Naive thymus-derived CD8-positive, alpha-beta T cell (primary cell): ENCODE data around the gene SERPINA3. TPM values are rescaled to one million over a fixed set of nuclear protein-coding genes. Genes with fewer than 3 reads are reported as not detected.

Experiments used
- ATAC-seq, 2 donors: fragments of 150-1000 bp; cut with Tn5 transposase in 1 of 2; sonication (Bioruptor Pico), chemical (Tn5 transposase) in 1 of 2; 1 replicate in 1 of 2; 2 replicates in 1 of 2; pipeline ENCODE4 v1.10.0; 2021; ENCODE audit warnings: mild to moderate bottlenecking in 2 of 2, moderate library complexity in 2 of 2
- POLR2A ChIA-PET: fragments of 350-600 bp; sonication (Branson Sonifier 250); formaldehyde crosslinking; loops from one replicate; lab custom pipeline; 2021; ENCODE audit warnings: antibody characterized with exemption; lab: Charles Lee
- DNase-seq, 10 donors: peaks; one replicate each; pipeline versions ENCODE4 v3.0.0 to v3.0.0-alpha.2; 2020 to 2022
- H3K27ac Mint-ChIP-seq, 10 donors: one replicate each; pipeline ENCODE4 v1.8.0; 2020 to 2022; ENCODE audit warnings: mild to moderate bottlenecking in 10 of 10, mixed read lengths in 10 of 10, moderate library complexity in 4 of 10, inconsistent platforms in 1 of 10
- H3K27me3 Mint-ChIP-seq, 5 donors: one replicate each; pipeline ENCODE4 v1.8.0; 2021 to 2022; ENCODE audit warnings: mixed read lengths in 5 of 5
- H3K36me3 Mint-ChIP-seq, 3 donors: one replicate each; pipeline ENCODE4 v1.8.0; 2020 to 2022; ENCODE audit warnings: mixed read lengths in 3 of 3, mild to moderate bottlenecking in 2 of 3, inconsistent platforms in 1 of 3
- H3K4me1 Mint-ChIP-seq, 4 donors: one replicate each; pipeline ENCODE4 v1.8.0; 2021 to 2022; ENCODE audit warnings: mixed read lengths in 4 of 4
- H3K4me3 Mint-ChIP-seq, 10 donors: one replicate each; pipeline ENCODE4 v1.8.0; 2020 to 2022; ENCODE audit warnings: mild to moderate bottlenecking in 10 of 10, mixed read lengths in 10 of 10, moderate library complexity in 6 of 10, inconsistent platforms in 1 of 10
- H3K9me3 Mint-ChIP-seq, 9 donors: one replicate each; pipeline ENCODE4 v1.8.0; 2020 to 2022; ENCODE audit warnings: mixed read lengths in 9 of 9, mild to moderate bottlenecking in 3 of 9, inconsistent platforms in 1 of 9, moderate library complexity in 1 of 9
- polyA plus RNA-seq, 3 donors: library from polyadenylated mRNA; unstranded; fragments of 300-500 nt; fragmentation: Illumina TruSeq; gene quantifications; one replicate each; pipeline ENCODE4 v1.2.3, GENCODE V29; 2021
- total RNA-seq, 8 experiments: library from RNA in 2 of 8; stranded (reverse) in 2 of 8; gene quantifications; one replicate each; pipeline ENCODE4 v1.2.3 and lab custom pipeline; 2021 to 2026

SERPINA3 gene
- total and polyA plus RNA-seq, 5 experiments from 2014 or later, result not detected

GRCh38 chr14:94659901-94660300, 47.7 kb downstream of the SERPINA3 start:
- no peak overlapping the region for H3K27ac Mint-ChIP-seq
- POLR2A ChIA-PET, result no interaction called here
- no peaks in the 10 kb centered on the region for H3K36me3 Mint-ChIP-seq
- peaks cover 0 to 4% (median 1%) of the 10 kb centered on the region in 4 donors for H3K4me1 Mint-ChIP-seq
- no peak overlapping the region for H3K4me3 Mint-ChIP-seq
- H3K9me3 Mint-ChIP-seq, result peaks cover 0 to 10% (median 0%) of the 10 kb centered on the region in 9 donors
- DNase-seq (no peak), ATAC-seq (no peak)
- peaks cover 10 to 45% (median 18%) of the 10 kb centered on the region in 5 donors for H3K27me3 Mint-ChIP-seq

- Mint-ChIP-seq H3K36me3 (no peaks in the 10 kb centered on the region), H3K27ac (no peak overlapping the region), H3K9me3 (peaks cover 0 to 10% (median 0%) of the 10 kb centered on the region in 9 donors), H3K4me1 (peaks cover 0 to 4% (median 1%) of the 10 kb centered on the region in 4 donors), H3K4me3 (no peak overlapping the region), H3K27me3 (peaks cover 10 to 46% (median 18%) of the 10 kb centered on the region in 5 donors)
- ATAC-seq, result no peak
- DNase-seq, result no peak
- POLR2A ChIA-PET, result no interaction called here
These were observed 48.2 kb downstream of the SERPINA3 start for GRCh38 chr14:94660306-94660946.

GRCh38 chr14:94663538-94663937, 51.3 kb downstream of the SERPINA3 start:
- Mint-ChIP-seq H3K36me3 (no peaks in the 10 kb centered on the region), H3K27me3 (peaks cover 12 to 46% (median 22%) of the 10 kb centered on the region in 5 donors), H3K27ac (no peak overlapping the region), H3K9me3 (peaks cover 0 to 10% (median 0%) of the 10 kb centered on the region in 9 donors), H3K4me3 (no peak overlapping the region), H3K4me1 (peaks cover 0 to 4% (median 1%) of the 10 kb centered on the region in 4 donors)
- ATAC-seq (no peak), DNase-seq (no peak)
- POLR2A ChIA-PET, result no interaction called here

DNA sequence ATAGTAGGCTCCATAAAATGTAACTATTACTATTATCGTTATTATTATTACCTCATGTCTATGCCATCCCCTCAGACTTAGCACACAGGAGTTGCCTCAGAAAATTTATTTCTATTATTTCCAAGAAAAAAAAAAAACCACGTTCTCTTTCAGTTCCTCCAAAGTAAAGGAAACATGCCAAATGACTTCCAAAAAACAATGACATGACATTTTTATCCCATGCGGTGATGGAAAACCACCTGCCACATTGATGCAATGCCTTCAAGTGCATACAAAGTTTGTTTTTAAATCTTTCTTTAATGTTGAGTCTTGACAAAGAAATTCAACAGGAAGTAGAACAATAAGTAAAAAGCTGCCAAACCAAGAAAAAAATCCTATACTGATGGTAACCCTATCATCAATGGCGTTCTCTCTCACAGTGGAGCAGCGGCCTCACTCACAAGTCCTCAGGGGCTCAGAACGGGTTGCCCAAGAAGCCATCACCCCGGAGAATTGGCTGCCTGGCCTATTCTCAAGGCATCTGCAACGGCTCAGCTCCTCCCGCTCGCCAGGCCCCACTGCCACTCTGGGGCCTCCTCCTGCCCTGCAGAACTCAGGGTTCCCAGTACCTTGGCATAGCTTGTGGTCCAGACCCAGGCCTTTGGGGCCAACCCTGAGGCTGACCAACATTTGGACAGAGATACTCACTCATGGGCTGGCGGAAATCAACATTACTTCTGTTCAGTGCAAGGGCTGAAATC, 51.9 kb downstream of the SERPINA3 start:
- ATAC-seq, result no peak
- POLR2A ChIA-PET, result no interaction called here
- H3K27ac Mint-ChIP-seq, result no peak overlapping the region
- H3K27me3 Mint-ChIP-seq, result peaks cover 12 to 46% (median 19%) of the 10 kb centered on the region in 5 donors
- no peaks in the 10 kb centered on the region for H3K36me3 Mint-ChIP-seq
- no peak for DNase-seq
- H3K9me3 Mint-ChIP-seq, result peaks cover 0 to 10% (median 0%) of the 10 kb centered on the region in 9 donors
- H3K4me1 Mint-ChIP-seq, result peaks cover 0 to 4% (median 1%) of the 10 kb centered on the region in 4 donors
- H3K4me3 Mint-ChIP-seq, result no peak overlapping the region

DNA sequence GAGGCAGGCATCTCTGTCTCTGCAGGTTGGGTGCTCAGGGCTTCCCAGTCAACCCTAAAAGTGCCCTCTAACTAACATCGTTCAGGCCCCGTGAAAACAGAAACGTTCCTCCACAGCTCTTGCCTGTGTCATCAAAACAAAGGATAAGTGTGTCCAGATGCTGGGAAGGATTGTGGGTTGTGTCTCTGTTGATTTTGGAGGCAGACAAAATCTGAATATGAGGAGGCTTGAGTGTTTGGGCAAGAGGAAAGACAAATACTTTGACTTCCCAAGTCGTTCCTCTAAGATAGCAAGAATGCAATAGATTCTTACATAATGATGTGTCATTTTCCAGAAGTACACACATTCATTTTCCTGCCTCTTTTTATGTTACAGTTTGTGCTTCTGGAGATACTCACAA, 52.9 kb downstream of the SERPINA3 start:
- peaks cover 0 to 10% (median 0%) of the 10 kb centered on the region in 9 donors for H3K9me3 Mint-ChIP-seq
- H3K4me3 Mint-ChIP-seq, result no peak overlapping the region
- ATAC-seq (no peak), DNase-seq (no peak)
- POLR2A ChIA-PET, result no interaction called here
- H3K36me3 Mint-ChIP-seq, result no peaks in the 10 kb centered on the region
- peaks cover 12 to 50% (median 18%) of the 10 kb centered on the region in 5 donors for H3K27me3 Mint-ChIP-seq
- H3K4me1 Mint-ChIP-seq, result peaks cover 0 to 4% (median 1%) of the 10 kb centered on the region in 4 donors
- H3K27ac Mint-ChIP-seq, result no peak overlapping the region

GRCh38 chr14:94665544-94665943, 53.4 kb downstream of the SERPINA3 start:
- Mint-ChIP-seq H3K9me3 (peaks cover 0 to 10% (median 0%) of the 10 kb centered on the region in 9 donors), H3K36me3 (no peaks in the 10 kb centered on the region), H3K27me3 (peaks cover 12 to 50% (median 14%) of the 10 kb centered on the region in 5 donors), H3K27ac (no peak overlapping the region), H3K4me3 (no peak overlapping the region), H3K4me1 (peaks cover 0 to 4% (median 1%) of the 10 kb centered on the region in 4 donors)
- no peak for DNase-seq
- no peak for ATAC-seq
- POLR2A ChIA-PET, result no interaction called here

DNA sequence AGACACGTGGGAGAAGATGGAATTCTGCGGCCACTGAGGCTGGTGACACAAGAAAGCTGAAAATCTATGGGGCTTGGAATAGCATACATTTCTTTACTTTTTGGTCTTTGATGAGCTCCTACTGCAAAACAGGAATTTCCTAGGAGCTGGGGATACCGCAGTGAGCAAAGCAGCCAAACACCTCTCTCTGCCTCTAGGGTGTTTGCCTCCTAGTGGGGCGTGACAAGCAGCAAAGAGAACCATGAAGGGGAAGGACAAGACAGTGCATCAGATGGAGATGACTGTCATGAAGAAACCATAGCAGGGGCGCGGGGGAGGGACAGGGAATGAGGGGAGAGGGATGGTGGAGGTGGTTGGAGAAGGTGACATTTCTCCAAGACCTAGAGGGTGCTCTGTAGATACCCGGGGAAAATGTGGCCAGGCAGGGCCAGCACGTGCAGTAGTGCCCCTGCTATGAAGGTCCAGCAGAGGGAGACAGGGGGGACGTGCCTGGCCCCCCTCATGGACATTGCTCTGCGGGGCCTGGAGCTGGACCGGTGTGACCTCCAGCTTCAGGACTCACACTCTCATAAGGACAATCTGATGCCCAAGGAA, 58.6 kb downstream of the SERPINA3 start:
- H3K27ac Mint-ChIP-seq, result no peak overlapping the region
- no peaks in the 10 kb centered on the region for H3K4me1 Mint-ChIP-seq
- DNase-seq, result no peak
- no peaks in the 10 kb centered on the region for H3K36me3 Mint-ChIP-seq
- no peaks in the 10 kb centered on the region for H3K9me3 Mint-ChIP-seq
- POLR2A ChIA-PET, result no interaction called here
- no peak for ATAC-seq
- no peak overlapping the region for H3K4me3 Mint-ChIP-seq
- peaks cover 4 to 37% (median 6%) of the 10 kb centered on the region in 5 donors for H3K27me3 Mint-ChIP-seq

GRCh38 chr14:94671870-94672444, 59.8 kb downstream of the SERPINA3 start:
- ATAC-seq (no peak), DNase-seq (no peak)
- no peaks in the 10 kb centered on the region for H3K4me1 Mint-ChIP-seq
- no peak overlapping the region for H3K27ac Mint-ChIP-seq
- H3K36me3 Mint-ChIP-seq, result no peaks in the 10 kb centered on the region
- no peaks in the 10 kb centered on the region for H3K9me3 Mint-ChIP-seq
- POLR2A ChIA-PET, result no interaction called here
- H3K4me3 Mint-ChIP-seq, result no peak overlapping the region
- H3K27me3 Mint-ChIP-seq, result peaks cover 4 to 43% (median 7%) of the 10 kb centered on the region in 5 donors

DNA sequence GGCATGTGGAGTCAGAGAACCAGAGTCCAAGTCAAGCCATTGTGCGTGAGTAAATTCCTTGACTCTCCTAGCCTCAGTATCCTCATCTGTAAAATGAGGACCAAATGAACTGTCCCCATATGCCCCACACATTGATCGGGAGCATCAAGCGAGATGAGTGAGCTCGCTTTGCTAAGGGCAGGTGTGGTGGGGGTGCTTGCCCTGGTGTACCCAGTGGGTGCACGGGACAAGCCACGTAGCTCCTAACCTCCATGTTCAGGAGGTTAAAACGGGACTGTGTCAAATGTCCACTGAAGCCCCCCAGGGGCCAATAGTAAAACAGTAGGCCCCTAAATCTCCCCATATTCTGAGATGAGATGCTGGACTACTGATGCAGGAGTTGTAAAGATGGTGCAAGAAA, 60.9 kb downstream of the SERPINA3 start:
- H3K27ac Mint-ChIP-seq, result no peak overlapping the region
- H3K4me3 Mint-ChIP-seq, result no peak overlapping the region
- H3K9me3 Mint-ChIP-seq, result no peaks in the 10 kb centered on the region
- POLR2A ChIA-PET, result no interaction called here
- DNase-seq (no peak), ATAC-seq (no peak)
- H3K4me1 Mint-ChIP-seq, result no peaks in the 10 kb centered on the region
- no peaks in the 10 kb centered on the region for H3K36me3 Mint-ChIP-seq
- peaks cover 4 to 54% (median 12%) of the 10 kb centered on the region in 5 donors for H3K27me3 Mint-ChIP-seq

Other genes starting within 250 kb of the SERPINA3 start
- not detected for gene SERPINA2, start 245.7 kb upstream of the SERPINA3 start, total RNA-seq
- not detected for gene SERPINA2, start 245.7 kb upstream of the SERPINA3 start, polyA plus RNA-seq
- not detected for gene SERPINA1, start 223.8 kb upstream of the SERPINA3 start, total RNA-seq
- gene SERPINA1, start 223.8 kb upstream of the SERPINA3 start, polyA plus RNA-seq, result 1 to 10 TPM in 1 of 3 donors, under 1 TPM in 1, not detected in 1; 0.64 to 1.6 TPM
- gene SERPINA11, start 159.6 kb upstream of the SERPINA3 start, total RNA-seq, result not detected
- not detected for gene SERPINA11, start 159.6 kb upstream of the SERPINA3 start, polyA plus RNA-seq
- not detected for gene SERPINA9, start 136.2 kb upstream of the SERPINA3 start, total RNA-seq
- not detected for gene SERPINA9, start 136.2 kb upstream of the SERPINA3 start, polyA plus RNA-seq
- not detected for gene SERPINA12, start 102.9 kb upstream of the SERPINA3 start, total RNA-seq
- not detected for gene SERPINA12, start 102.9 kb upstream of the SERPINA3 start, polyA plus RNA-seq
- gene SERPINA4, start 50.9 kb upstream of the SERPINA3 start, total RNA-seq, result not detected
- not detected for gene SERPINA4, start 50.9 kb upstream of the SERPINA3 start, polyA plus RNA-seq
- not detected for gene SERPINA5, start 31.0 kb upstream of the SERPINA3 start, total RNA-seq
- gene SERPINA5, start 31.0 kb upstream of the SERPINA3 start, polyA plus RNA-seq, result not detected
- not detected for gene GSC, start 157.7 kb downstream of the SERPINA3 start, total RNA-seq
- not detected for gene GSC, start 157.7 kb downstream of the SERPINA3 start, polyA plus RNA-seq